Astrocyte (in vitro differentiated cells and primary cell): ENCODE results near the gene ETHE1.

Source experiments
- CTCF ChIP-seq: IDR thresholded peaks from 2 replicates; pipeline ENCODE4 v1.5.1; 2011; ENCODE audit warnings: low read depth, mild to moderate bottlenecking, inconsistent platforms, low read length, moderate library complexity; ENCODE audit not compliant: insufficient read depth
- EZH2 ChIP-seq: IDR thresholded peaks from 2 replicates; pipeline ENCODE4 v1.6.1; 2012; ENCODE audit warnings: mild to moderate bottlenecking, low read length, inconsistent platforms; ENCODE audit not compliant: insufficient read depth

- TF ChIP-seq CTCF, result no peak
- TF ChIP-seq EZH2, result no peak
Observed at GRCh38 chr19:43534305-43534815, 7.4 kb upstream of the ETHE1 start.
